CD1c-positive myeloid dendritic cell (primary cell): Measurements from ENCODE around the gene SPPL3.

Experiments used
- DNase-seq: peaks from one replicate; pipeline ENCODE4 v3.0.0-alpha.2; 2016; ENCODE audit errors: extremely low spot score

Gene SPPL3

DNA sequence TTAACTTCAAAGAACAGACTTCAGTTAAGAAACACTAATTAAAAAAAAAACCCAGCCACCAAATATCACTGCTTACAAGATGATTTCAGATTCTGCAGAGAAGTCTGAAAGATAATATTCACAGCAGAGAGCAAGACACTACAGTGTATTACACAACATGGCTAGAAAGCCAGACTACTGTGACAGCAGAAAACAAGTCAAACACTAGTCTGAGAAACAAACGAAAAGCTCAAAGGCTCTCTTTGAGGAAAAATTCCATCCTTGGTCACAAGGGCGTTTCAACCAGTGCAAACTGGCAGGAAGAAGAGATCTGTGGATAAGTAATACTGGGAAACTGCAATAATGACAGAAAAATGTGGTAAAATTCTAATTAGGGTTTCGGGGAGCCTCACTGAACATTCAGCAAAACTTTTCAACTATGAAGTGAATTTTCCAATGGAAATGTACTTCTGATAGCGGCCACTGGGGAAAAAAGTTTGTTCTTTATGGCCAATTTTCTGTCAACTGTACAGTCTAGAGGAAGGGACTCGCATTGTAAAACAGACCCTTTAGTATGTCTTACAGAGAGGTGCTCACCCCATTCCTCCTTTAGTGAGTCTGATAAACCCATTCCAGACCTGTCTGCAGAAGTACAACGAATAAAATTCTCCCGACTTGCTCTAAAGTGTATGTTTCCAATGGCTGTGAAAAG, 128.2 kb downstream of the SPPL3 start:
- no peak for DNase-seq

DNA sequence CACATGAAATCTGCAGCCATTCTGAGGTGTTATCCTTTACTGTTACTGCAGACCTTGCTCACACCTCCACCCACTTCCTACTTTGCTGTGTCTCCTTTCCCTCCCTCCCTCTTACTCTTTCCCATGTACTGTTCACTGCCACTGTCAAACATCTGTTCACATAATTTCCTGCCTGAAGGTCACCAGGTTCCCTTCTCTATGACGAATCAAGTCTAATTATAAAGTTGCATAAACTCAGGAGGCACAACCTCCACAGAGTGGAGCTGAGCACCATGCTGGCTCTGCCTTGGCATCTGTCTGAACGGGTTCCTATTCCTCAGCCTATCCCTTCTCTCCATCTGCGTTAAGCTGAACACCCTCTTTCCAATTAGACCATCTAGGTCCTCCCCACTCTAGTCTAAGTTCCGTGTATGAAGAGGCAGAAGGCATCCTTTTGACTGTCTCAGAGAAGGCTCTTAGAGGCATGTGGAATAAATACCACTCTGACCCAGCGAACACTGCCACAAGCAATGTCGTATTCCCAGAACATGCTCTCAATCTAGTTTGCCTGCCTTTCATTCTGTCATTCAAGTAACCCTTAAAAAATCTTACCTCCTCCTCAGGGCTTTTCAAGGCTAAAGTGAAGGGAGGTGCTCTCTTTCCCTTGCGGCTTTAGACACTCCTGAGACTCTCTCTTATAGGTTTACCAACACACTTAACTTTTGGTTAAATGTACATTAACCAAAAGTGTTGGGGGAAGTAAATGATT, 129.8 kb downstream of the SPPL3 start:
- no peak for DNase-seq

DNA sequence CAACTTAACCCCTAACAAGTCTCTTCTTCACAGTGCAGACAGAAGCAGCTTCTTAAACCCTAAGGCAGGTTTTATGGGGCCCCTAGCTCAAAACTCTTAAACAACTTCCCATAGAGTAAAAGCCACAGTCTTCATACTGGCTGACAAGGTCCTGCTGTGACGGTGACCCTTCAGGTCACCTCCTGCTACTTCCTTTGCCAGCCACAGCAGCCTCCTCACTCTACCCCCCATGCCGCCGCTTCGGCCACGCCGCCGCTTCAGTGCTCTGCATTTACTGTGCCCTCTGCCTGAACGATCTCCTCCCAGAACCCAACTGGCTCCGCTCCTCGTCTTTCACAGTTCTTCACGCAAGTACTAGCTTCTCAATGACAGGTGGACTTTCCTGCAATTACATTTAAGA, 133.1 kb downstream of the SPPL3 start:
- no peak for DNase-seq

DNA sequence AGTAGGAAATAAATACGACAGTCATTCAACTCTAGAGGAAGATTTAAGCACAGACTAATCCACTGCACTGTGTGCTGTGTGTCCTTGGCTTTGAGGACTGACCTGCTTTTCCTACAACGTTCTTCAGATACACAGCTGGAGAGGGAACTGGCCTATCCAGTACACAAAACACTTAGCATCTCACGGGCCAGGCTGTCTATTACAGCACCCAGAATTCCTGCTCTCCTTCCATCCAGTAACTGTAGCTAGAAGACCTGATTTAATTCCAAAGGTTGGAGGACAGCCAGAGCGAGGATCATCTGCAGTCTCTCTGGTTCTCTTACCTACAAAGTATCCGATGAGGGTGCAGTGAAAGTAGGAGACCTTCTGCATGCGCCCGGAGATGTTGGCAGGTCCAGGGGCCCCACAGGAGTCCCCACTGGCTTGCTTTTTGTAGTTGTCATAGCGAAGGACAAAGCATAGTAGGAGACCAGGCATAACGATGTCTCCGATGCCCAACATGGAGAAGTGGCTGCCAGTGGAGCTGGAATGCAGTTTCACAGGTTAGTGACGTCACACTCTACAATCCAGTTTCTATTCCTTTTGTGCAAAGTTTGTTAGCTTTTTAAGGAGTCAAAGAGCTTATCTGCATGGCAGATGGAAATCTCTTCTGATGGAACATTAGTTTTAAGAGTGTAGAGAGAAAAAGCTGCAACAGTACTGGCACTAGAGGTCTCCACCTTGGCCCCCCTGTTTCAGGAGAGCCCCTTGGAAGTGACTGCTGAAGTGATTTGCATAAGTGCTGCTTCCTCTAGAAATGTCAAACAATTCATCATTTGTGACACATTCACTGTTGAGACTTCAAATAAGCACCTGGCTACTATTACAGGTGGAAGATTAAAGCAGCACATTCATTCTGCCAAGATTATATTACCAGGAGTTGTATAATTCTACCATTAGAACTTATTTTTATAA, 136.8 kb downstream of the SPPL3 start:
- no peak for DNase-seq

DNA sequence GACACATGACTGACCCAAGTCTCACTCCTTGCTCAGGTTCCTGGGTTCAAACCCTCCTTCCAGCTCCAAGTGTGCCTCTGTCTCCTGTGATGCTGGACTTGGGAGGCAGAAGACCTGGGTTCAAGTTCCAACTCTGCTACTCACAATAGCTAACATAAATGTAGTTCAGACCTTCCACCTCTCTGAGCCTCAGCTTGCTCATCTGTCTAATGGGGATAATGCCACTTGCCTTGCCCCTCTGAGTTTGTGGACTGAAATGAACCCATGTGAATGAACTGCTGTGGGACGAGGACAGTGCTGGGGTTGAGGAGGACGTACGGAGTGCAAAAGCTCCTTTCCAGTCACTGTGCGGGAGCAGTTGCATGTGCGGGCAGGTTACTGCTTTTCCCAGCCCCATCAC, 137.6 kb downstream of the SPPL3 start:
- no peak for DNase-seq

DNA sequence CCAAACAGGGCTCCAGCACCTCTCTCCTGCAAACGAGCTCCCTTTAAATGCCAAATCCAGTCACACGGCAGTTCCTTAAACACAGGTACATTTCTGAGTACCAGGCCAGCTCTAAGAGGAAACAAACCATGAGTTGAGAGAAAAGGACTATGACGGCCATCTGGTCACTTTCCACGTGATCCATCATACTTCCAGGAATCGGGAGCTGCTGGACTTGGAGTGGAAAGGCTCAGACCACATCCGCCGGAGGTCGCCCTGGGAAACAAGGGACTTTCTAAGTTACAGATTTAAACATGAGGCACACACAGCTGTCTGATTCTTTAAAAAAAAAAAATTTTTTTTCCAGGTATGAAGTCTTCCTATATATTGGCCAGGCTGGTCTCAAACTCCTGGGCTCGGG, 139.3 kb downstream of the SPPL3 start:
- no peak for DNase-seq

DNA sequence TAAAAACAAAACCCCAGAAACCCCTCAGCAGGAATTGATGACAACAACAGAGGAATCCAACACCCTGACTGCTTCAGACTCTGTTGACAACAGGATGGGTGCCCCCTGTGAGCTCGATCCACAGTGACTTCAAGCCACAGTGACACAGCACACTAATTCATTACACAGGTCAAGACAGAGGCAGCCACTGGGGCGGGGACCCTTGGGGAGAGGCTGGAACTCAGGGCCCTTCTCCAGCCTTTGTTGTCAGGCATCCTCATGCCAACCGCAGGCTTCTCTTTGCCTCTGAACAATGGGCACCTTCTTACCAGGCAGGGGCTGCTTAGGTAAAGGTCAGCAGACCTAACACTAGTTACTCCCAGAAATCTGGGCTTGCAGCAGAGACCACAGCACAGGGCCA, 140.9 kb downstream of the SPPL3 start:
- no peak for DNase-seq

DNA sequence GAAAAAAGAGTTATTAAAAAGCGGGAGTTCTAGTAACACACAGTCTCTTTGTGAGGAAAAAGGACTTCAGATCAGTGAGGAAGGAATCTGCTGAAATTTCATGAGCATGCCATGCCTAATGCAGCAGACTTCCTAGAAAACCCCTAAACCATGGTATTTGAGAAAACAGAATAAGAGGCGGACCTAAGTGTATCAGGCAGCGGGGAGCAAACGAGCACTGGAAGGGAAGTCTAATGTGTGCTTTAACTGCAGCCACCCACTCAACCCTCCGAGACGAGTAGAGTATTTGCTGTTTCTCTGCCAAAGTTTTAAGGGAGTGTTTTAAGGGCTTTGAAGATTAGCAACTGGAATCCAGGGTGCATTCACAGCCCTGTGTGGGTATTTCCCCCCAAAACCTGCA, 142.1 kb downstream of the SPPL3 start:
- no peak for DNase-seq

DNA sequence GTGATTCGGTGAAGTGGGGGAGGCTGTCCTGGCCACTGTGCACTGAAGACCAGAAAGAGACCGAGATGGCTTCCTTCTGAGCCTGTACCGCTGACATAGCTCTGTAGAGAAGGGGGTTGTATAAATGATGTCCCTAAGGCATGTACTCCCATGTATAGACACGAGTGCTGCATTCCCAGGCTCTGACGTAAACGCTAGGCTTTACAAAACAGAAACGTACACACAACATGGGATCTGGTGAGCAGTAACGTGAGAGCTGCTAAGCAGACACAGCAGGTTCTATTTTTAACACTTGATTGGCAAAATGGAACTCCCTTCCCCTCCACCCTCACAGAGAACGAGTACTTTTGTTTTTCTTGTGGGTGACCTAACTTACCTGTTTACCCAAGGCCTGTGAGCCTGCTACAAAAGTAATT, 142.6 kb downstream of the SPPL3 start:
- no peak for DNase-seq

DNA sequence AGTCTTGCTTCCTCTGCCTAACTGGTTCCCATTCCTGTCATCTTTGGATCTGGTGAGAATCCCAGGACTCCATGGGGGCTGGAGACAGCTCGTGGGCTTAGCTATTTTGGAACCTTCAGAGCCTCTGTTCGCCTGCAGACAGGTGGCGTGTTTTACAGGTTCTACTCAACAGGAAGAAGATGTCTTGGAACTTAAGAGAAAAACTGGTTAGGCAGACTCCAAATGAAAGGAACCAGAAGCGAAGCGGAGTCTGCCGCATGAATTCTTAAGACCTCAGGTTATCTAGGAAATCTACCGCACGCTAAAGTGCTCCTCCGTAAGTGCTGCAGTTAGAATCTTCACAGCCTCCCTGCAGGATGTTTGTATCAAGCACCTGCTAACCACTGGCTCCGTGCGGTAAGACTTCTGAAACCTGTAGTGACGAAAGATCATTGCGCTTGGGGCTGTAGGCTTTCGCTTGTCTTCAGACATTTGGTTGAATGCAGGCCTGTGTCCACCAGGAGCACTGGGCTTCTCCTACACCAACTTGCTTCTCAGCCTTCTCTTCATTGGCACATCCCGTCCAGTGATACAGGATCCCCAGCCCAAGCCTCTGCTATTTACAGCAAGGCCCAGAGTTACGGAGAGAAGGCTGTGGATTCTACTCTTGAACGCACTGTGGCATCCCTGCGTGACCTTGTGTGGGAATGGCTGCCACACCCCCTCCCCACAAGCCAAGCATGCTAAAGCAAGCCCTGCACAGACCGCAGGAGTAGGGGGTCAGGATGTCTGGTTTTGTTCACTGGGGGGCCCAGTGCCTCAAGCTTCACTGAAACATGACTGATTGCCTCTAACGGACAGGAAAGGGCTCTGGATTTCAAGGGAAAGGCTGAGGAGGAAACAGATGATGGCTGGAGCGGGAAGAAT, 143.6 kb downstream of the SPPL3 start:
- DNase-seq, result no peak

DNA sequence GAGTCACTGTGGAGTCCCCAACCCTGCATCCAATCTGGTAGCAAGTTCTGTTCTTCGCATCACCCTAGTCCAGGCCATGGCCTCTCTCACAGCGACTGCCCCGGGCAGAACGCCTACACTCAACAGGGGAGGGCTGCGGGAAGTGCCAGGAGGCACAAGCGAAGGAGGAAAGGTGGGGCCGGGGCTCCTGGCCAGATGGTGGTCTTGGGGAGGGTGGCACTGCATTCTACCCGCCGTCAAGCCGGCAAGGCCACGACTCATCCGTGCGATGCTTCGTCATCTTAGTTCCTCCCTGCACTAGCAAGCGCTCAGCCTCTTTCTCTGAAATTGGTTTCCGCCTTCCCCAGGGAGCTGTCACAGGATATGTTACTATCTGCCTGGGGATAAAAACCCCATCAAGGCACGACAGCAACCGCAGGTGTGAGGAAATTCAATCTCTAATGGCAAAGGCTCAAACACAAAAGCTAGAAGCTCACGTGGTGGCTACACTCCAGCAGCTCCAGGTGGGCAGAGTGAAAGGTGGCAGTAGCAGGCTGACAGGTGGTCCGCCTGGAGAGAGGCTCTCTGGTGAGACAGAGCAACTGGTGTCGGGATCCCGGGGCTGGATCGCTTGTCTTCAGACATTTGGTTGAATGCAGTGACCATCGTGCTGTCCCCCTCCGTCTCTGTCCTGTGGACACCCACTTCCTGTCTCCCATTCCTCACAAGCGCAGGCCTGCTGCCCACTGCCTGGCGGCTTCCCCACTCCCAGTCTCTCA, 144.4 kb downstream of the SPPL3 start:
- no peak for DNase-seq

DNA sequence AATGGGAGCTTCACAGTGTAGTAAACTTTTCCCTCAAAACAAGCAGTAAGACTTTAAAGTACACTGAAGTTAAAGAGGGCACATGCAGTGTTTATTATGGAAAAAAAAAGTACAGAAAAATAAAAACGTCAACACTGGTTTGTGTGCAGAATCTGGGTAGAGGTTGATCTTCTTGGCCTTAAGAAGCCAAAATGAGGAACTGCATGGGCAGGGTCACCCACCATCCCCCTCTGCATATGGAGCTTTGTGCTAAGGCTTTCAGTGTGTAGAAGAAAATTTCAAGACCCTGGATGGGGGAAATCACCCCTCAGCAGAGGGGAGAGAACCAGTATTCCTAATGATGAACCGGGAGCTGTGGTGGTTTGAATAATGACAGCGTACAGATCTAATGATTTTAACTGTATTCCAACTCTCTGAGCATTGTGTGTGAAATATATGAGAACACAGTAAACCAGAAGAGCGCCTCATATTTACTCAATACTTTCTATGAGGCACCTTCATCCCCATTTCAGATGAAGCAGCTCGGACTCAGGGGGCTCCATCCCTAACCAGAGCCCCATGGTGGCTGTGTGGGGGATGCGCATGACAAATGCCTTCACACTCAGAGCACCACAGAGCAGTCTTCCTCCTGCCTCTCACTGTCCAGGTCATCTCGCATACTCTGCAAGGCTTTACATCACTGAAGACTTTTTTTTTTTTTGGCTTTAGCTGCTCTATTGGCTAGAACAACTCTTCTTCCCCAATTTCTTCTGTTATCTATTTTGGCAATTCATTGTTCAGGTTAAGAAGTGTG, 145.2 kb downstream of the SPPL3 start:
- no peak for DNase-seq

DNA sequence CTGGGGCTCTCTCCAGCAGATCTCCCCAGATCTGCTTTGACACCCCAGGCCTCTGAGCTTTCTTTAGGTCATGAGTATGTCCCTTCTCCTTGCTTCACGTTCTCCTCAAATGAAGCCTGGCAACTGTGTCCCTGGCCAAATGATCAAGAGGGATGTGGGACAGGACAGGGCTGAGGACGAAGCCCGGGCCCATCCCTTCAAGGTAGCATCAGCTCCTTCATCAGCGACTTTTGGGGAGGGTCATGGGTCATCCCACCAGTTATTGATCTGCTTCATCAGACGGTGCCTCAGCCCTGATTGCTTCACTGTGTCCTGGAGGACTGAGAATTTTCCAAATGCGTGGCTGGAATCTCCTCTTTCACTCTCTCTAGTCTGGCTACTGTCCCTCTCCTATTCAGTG, 146.2 kb downstream of the SPPL3 start:
- no peak for DNase-seq

DNA sequence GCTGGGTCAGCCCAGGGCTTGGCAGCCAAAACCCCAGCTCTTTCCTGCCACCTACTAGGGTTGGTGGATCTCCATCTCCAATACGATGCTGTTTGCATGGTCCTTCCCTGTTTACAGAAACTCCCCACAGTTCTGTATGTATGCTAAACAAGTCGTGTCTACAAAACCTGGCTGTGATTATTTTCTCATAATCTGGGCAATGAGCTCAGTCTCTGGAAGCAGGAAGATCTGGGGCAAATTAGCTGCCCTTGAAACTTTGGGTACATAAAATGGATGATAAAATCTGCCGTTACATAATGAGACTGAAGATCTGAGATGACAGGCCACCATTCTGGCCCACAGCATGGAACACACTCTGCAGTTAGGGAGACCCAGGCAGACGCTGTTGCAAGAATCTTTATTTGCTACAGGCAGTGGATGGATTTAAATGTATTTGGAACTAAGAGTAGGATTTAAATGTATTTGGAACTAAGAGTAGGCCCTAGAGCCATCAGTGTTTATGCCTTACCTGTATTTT, 146.9 kb downstream of the SPPL3 start:
- no peak for DNase-seq

DNA sequence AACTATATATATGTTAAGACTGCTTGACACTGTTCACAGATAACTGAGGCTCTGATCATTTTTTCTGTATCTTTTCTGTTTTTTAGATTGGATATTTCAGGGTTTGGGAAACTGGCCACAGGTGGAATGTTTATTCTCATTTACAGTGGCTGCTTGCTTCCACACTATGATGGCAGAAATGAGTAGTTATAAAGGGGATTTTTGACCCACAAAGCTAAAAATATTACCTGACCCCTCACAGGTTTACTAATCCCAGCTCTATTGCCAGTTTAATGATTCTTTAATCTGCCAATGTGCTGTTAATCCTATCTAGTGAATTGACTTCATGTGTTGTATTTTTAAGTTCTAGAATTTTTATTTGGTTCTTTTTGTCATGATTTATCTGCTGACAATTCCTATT, 148.9 kb downstream of the SPPL3 start:
- DNase-seq, result no peak

DNA sequence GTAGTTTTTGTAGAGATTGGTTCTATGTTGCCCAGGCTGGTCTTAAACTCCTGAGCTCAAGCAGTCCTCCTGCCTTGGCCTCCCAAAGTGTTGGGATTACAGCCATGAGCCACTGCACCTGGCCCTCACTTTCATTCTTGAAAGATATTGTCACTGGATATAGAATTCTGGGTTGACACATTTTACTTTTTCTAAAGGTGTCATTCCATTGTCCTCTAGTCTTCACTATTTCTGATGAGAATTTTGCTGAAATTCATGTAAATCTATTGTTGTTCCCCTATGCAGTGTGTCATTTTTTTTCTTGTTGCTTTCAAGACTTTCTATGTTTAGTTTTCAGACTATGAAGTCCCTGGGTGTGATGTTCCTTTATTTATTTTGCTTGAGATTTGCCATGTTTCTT, 149.4 kb downstream of the SPPL3 start:
- no peak for DNase-seq

DNA sequence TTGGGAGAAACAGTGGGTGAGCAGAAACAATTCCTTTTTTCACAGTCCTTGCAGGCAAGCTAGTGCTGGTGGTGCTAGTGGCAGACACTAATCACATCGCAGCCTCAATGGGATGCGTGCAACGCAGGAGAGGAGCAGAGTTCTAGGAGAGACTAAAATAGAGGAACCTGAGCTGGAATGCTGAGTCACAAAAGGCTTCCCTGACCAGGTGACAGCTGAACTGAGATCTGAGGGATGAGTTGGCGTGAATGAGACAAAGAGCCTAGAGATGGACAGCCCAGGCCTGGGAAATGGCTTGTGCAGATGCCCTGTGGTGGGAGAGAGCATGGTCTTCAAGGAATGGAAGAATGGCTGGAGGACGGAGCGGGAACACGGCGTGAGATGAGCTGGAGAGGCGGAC, 152.8 kb downstream of the SPPL3 start:
- DNase-seq, result peak; percentile 4

DNA sequence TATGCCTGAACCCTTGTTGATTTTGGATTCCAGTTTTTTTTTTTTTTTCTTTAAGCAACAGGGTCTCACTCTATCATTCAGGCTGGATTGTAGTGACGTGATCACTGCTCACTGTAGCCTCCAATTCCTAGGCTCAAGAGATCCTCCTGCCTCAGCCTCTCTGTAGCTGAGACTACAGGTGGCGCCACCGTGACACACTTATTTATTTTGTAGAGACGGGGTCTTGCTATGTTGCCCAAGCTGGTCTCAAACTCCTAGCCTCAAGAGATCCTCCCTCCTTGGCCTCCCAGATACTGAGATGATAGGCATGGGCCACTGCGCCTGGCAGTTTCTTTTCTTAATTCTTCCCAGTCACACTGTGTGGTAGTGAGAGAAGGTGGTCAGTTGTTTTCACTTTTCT, 153.4 kb downstream of the SPPL3 start:
- DNase-seq, result no peak

DNA sequence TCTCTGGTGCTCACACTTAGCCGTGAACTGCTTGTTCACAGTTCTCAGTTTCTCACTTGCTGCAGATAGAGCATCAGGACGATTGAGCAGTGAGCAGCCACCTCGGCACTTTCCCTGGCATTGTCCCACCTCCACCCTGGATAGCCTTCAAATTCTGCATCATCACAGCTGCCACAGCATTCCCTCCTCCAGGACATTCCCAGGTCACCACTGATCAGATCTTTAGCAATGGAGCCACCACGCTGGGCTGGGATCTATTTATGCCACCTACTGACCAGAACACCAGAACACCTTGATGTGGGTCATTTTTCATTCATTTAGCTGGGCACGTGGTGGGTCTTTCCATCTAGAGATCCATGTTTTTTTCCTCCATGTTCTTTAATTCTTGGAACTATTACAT, 154.9 kb downstream of the SPPL3 start:
- no peak for DNase-seq

DNA sequence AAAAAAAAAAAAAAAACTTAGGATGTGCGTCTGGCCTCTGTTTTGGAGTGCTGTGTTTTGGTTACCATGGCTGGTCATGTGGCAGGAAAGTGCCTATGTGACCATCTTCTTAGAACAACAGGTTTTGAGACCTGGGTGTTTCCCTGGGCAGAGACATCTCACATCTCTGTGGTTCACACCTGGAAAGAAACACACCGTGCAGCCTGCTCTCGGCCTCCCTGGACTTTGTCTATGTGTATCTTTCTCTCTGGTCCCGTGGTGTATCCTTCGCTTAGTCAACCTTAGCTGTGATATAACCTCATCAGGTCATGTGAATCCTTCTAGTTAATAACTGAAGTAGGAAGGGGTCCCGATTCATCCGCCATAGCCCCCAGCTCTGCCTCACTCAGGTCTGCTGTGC, 155.9 kb downstream of the SPPL3 start:
- DNase-seq, result no peak
